Measurements from ENCODE around the gene HCAR2. TPM values are rescaled to one million over a fixed set of nuclear protein-coding genes. Genes with fewer than 3 reads are reported as not detected.

Gene HCAR2
- total and polyA plus RNA-seq, 5 experiments from 2014 or later: not detected

Other genes starting within 250 kb of the HCAR2 start
- gene ZCCHC8, start 202.4 kb downstream of the HCAR2 start, total RNA-seq: 10 to 100 TPM; 42.9 to 43.3 TPM
- 10 to 100 TPM in 1 of 3 donors, 1 to 10 TPM in 2; 5.4 to 14.1 (median 8.1) TPM for gene ZCCHC8, start 202.4 kb downstream of the HCAR2 start, polyA plus RNA-seq
- 100 to 1,000 TPM; 135 to 146 TPM for gene RSRC2, start 176.4 kb downstream of the HCAR2 start, total RNA-seq
- gene RSRC2, start 176.4 kb downstream of the HCAR2 start, polyA plus RNA-seq: 10 to 100 TPM; 18.5 to 47.5 (median 23.6) TPM
- 10 to 100 TPM; 30.9 to 35.4 TPM for gene KNTC1, start 176.1 kb downstream of the HCAR2 start, total RNA-seq
- 1 to 10 TPM; 1.4 to 3.6 (median 2.0) TPM for gene KNTC1, start 176.1 kb downstream of the HCAR2 start, polyA plus RNA-seq
- not detected for gene HCAR3, start 13.5 kb upstream of the HCAR2 start, total RNA-seq
- not detected for gene HCAR3, start 13.5 kb upstream of the HCAR2 start, polyA plus RNA-seq
- gene HCAR1, start 27.5 kb upstream of the HCAR2 start, total RNA-seq: not detected
- not detected for gene HCAR1, start 27.5 kb upstream of the HCAR2 start, polyA plus RNA-seq
- 10 to 100 TPM; 51.6 to 52.6 TPM for gene DENR, start 49.5 kb upstream of the HCAR2 start, total RNA-seq
- gene DENR, start 49.5 kb upstream of the HCAR2 start, polyA plus RNA-seq: 10 to 100 TPM; 68.0 to 79.9 (median 78.3) TPM
- 1 to 10 TPM; 2.0 TPM for gene CCDC62, start 71.2 kb upstream of the HCAR2 start, total RNA-seq
- gene CCDC62, start 71.2 kb upstream of the HCAR2 start, polyA plus RNA-seq: under 1 TPM; 0.25 to 0.44 (median 0.42) TPM
- gene HIP1R, start 132.1 kb upstream of the HCAR2 start, total RNA-seq: 100 to 1,000 TPM; 142 to 144 TPM
- 10 to 100 TPM in 2 of 3 donors, 1 to 10 TPM in 1; 4.7 to 16.7 (median 12.9) TPM for gene HIP1R, start 132.1 kb upstream of the HCAR2 start, polyA plus RNA-seq
- gene VPS37B, start 192.8 kb upstream of the HCAR2 start, total RNA-seq: 10 to 100 TPM; 36.4 to 37.2 TPM
- gene VPS37B, start 192.8 kb upstream of the HCAR2 start, polyA plus RNA-seq: 10 to 100 TPM; 15.2 to 19.4 (median 19.3) TPM

Measured in naive thymus-derived CD8-positive, alpha-beta T cell (primary cell).